GM19043 (cell line): Measurements from ENCODE around the gene EHBP1.
"Not testable (repeated sequence)": the region's sequence is repeated elsewhere in the genome, so short reads cannot be mapped to it uniquely, and the experiment has no call there.

ENCODE experiments used
- ATAC-seq: cut with Tn5 transposase; IDR thresholded peaks from one replicate; pipeline ENCODE4 v1.9.1; 2021; ENCODE audit warnings: low read depth; ENCODE audit not compliant: unreplicated experiment

Gene EHBP1

DNA sequence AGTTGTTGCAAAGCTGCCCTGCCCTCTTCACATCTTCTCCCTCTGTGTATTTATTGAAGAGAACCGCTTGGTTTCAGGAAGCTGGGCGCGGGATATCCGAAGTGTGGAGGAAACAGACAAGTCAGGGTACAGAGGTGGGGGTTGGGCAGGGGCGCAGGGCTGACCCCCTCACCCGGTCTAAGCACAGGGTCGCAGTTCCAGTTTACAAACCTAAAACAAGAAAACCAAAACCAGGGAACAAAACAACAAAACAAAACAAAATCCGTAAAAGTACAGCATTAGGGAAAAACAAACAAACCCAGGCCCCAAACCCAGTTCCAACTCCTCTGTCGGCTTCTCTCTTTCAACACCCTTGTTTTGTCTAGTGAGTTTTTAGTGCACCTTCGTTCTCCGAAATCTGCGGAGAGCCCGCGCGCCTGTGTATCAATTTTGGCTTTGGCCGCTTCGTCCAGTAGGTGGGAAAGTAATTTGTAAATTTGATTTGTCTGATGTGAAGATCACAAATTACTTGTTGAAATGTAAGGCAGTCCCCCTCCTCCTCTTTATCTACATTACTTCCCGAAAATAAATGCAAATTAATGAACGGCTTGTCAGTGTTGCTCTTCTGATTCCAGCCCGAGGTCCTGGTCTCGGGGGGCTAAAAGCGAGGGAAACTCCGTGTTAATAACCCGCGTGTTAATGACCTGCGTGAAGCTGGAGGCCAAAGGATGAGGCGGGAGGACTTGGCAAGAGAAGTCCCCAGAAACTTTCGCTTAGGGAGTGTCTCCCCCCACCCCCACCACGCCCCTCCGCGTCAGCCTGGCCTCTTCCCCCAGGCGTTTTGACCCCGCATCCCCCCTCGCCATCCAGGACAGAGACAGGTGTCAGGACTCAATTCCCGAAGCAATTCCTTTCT lies 352.0 kb downstream of the EHBP1 start:
- ATAC-seq: no peak

- ATAC-seq: no peak
These were observed 352.8 kb downstream of the EHBP1 start for GRCh38 chr2:63058144-63058920.

DNA sequence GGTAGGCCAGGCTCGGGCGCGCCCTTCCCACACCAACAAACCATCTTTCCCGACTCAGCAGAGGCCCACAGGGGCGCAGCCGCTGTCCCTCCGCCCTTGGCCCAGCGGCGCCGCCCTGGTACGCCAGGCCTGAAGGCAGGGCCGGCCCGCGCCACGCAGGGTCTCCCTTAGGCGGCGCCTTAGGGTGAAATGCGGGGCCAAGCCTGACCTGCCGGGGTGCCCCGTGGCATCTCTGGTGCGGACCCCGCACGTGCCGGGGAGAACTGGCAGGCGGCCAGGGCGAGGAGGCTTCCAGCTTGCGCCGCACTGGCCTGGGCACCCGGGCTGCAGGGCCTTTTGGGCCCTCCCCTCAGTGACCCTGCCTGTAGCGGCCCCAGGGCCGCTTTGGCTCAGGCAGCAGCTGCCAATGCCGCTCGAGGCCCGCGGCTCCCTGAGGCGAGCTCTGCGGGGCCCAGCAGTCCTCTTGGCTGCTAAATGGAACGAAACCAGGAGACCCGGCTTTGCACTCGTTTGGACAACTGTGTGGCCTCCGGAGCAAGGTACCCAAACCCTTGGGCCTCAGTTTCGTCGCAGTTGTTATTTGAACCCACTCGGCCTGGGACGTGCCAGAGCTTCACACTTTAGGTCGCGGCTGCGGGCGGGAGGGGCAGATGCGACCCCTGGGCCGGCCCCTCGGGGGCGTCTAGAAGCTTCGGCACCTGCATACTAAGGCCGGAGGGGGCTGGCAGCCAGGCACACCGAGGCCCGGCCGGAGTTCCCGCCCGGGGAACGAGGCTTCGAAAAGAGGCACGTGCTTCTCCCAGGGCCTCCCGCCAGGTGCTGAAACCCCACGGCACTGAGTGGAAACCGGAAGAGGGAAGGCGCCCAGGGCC lies 353.6 kb downstream of the EHBP1 start:
- ATAC-seq: no peak

- no peak for ATAC-seq
These were observed 354.4 kb downstream of the EHBP1 start for GRCh38 chr2:63059793-63060471.

DNA sequence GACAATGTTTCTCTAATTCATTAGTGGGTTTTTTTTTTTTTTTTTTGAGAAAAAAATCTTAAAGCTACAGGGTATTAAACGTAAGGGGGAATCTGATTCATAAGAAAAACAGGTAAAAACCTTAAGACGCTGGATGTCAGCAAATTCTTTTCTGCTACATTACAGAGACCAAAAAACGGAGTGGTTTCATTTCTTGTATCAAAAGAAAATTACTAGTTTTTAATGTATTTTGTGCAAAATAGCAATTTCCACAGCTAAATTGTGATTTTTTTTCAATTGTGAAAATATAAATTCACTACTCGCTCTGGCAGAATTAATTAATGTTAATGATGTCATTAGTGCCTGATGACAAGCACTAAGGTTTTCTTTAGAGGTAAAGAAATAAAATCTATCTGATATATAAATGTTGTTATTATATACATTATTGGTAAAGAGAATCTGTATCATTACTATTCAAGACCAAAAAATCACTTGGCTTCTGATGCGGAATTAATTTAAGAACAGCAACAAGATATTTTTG lies 355.0 kb downstream of the EHBP1 start:
- no peak for ATAC-seq

- no peak for ATAC-seq
These were observed 358.7 kb downstream of the EHBP1 start for GRCh38 chr2:63064197-63064596.

GRCh38 chr2:63064661-63065060 lies 359.1 kb downstream of the EHBP1 start:
- ATAC-seq: no peak

- ATAC-seq: no peak
These were observed 360.8 kb downstream of the EHBP1 start for GRCh38 chr2:63066265-63066664.

- no peak for ATAC-seq
These were observed 361.3 kb downstream of the EHBP1 start for GRCh38 chr2:63066838-63067237.

- ATAC-seq: no peak
These were observed 366.2 kb downstream of the EHBP1 start for GRCh38 chr2:63071664-63072063.

GRCh38 chr2:63073994-63074393 lies 368.5 kb downstream of the EHBP1 start:
- ATAC-seq: no peak

- not testable (repeated sequence) for ATAC-seq
These were observed 368.9 kb downstream of the EHBP1 start for GRCh38 chr2:63074399-63074798.

DNA sequence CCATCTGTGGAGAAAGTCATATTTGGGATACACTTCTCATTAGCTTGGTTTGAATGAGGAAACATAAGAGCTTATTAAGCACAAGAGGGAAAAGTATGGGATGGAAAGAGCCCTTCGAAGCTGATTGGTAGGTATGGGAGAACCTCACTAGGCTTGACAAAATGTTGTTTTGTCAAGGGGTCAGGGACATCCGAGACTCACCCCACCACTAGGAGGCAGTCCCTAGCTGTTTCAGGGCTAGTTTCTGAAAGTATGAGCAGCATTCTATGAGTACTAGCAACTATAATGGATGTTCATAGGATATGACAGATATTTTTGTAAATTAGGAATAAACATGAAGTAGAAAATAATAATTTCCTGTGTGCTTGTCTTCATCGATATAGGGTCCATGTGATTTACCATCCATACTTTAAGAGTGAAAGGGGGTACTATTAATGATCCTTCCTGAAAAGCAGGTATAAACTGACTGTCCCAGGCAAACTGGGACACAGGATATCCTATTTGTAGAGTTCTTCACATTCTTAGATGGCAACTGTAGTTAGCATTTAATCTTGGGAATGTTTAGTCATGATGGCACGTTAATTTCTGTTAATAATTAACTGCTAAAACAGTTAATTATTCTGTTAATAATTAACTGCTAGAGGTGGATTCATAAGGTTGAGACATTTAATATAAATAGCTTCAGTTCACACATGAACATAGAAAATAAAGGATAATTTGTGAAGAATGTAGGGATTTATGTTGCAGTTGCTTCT lies 373.5 kb downstream of the EHBP1 start:
- no peak for ATAC-seq

DNA sequence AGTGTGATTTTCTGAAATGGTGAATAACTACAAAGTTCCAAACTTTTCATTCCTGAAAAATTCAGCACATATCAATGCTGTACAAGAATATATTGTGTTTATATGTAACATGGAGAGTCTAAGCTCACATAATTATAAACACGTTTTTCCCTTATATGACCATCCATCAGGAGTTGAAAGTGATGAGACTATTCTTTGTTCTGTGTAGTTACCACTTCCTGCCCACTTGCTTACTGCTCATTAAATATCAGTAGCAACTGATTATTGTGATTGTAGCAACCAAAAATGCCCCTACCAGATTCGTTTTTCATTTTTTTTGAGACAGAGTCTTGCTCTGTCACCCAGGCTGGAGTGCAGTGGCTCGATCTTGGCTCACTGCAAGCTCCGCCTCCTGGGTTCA lies 375.9 kb downstream of the EHBP1 start:
- ATAC-seq: no peak

- ATAC-seq: no peak
These were observed 381.2 kb downstream of the EHBP1 start for GRCh38 chr2:63086687-63087086.

DNA sequence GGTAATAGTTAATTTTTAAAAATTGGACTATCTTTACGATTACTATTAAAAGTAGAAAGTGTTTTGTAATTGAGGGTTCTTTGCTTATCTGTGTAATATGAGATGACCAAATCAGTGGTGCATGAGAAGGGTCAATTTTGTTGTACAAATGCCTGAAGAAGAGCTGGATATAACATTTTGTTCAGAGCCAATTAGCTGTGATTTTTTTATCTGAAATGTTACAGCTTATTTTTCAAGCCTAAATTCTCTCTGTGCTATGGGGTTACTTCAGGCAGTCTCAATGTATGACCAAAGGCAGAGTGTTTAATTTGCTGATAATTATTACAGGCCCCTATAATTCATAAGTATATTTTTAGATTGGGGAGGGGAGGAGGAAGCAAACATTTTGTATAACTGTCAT lies 386.9 kb downstream of the EHBP1 start:
- no peak for ATAC-seq

DNA sequence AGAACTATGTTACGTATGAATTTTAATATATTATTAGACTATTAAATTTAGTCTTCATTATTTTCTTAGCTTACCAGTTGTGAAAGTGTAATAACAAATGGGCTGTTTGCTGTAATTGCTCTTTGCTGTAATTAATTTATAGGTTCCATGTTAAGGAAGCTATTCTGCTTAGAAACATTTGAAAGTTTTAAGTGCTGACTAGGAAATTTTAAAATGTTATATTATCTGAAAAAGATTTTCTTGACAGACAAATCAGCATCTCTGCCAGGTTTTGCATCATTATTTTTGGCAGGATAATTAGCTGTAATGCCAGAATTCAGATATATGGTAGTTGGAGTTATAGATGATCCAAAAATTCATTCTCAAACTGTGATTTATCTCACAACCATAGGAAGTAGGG lies 387.3 kb downstream of the EHBP1 start:
- no peak for ATAC-seq

DNA sequence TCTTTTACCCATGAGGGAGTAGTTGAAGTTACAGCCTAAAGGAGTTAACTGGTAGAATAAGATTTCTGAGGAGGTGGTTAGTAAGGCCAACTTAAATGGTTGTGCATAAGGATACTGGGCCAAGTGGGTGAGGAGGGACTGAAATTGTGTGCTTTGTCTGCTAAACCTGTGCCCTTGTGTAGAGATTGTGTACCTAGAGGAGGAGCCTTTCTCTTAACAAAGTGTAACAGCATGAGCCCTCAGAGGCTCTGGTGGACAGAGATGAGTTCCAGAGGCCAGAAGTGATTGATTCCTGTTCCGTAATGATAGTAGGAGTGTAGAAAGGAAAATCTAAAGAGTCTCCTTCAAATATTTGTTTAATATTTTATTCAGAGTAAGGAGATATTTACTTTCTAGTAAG lies 388.0 kb downstream of the EHBP1 start:
- ATAC-seq: no peak
